ENCODE measurements around the gene SLC25A1.

The SLC25A1 gene

DNA sequence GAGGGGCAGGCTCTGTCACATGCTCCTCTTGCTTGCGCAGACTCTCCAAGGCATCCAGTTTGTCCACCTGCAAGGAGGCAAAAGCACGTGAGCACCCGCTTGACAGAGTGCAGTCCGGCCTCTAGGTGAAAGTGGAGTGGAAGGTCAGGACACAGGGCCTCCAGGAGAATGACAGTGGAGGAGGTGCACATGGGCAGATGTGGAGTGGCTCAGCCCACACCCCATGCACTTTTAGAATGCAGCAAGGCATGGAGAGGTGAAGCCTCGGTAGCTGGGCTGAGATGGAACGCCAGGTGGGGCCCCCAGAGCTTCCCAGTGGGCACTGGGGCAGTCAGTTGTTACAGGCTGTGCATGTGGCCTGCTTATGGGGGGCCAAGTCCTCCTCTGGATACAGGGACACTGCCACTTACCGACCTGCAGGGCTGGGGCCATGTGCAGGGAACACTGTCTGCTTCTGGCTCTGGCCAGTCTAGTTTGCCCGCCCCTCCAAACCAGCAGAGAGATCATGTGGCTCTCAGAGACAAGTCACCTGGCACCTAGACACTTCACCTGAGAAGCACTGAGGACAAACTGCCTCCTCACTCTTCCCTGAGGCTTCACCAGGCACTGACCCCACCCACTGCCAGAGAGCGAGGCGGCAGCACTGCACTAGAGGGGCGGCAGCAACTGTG is 2.3 kb upstream of the SLC25A1 start:
- FAIRE-seq: no peak

DNA sequence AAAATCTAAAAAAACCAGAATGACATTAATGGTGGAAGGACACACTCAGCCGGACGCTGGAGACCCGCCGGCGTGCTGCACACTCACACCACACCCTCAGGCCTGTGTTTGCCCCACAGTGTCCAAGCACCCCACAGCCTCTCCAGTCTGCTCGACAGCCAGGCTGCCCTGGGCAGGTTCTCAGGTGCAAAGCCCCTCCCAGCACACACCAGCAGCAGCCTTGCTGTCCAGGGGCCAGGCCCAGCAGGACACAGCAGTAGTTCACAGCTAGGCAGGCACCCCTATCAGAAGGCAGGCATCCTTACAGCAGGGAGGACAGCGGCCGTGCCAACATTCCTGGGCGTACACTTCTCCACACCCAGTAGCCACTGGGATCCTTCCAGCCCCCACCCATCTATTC is 1.7 kb upstream of the SLC25A1 start:
- no peak for FAIRE-seq

- FAIRE-seq: peak; percentile 23
Measured at GRCh38 chr22:19179497-19180048, 1.0 kb upstream of the SLC25A1 start.

DNA sequence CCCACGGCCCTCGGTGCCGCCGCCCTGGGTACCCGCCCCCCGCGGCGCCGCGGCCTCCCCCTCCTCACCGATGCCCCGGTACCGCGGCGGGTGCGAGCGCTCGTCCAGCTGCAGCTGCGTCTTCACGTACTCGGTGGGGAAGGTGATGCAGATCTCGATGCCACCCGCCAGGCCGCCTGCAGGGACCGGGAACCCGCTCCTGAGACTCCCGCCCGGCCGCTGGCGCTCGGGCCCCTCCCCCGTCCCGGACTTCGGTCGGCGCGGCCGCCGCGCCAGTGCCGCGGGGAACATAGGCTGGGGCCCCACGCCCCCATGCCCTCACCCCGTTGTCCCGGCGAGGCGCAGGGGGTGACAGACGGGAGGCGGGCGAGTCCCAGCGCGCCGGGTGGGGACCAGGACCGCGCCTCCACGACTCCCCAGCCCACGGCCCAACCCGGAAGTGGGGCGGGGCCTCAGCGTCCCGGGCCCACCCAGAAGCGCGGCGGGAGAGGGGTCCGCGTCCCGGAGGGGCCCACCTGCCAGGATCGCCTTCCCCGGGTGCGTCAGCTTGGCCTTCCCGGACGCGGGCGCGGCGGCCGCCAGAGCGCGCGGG is 375 bp downstream of the SLC25A1 start:
- FAIRE-seq: no peak

DNA sequence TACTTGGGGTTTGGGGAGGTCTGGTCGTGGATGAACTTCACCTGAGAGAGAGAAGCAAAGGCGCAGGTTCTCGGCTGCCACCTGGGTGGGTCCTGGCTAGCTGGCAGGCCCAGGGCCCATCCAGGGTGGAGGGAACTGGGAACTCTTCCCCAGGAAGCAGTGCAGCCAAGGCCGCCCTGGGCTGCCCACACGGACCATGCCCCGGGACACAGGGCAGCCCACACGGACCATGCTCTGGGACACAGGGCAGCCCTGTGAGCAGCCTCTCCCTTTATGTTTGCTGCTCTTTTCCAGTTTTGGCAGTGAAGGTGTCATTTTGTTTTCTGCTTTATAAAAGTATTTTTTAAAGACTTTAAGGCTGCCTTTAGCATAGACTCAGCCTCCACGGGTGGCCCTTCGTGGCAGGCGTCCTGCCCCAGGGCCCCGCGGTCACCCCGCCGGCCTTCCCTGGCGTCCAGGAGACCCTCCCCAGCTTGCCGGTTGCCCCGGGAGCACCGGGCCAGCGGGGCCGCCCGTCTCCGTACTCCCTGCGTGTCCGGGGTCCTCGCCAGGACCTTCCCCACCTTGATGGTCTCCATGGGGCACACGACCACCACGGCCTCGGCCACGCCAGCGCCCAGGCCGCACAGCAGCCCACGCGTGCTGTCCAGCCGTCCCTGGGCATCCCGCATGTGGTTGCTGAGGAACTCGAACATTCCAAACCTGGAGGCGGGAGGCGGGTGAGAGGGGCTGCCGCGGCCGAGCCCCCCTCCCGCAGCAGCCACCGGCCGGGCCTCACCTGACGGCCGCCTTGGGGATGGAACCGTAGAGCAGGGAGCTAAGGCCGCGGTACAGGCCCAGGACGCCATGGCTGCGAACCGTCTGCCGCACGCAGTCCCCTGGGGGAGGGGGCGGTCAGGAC is 1.1 kb downstream of the SLC25A1 start:
- FAIRE-seq: no peak

DNA sequence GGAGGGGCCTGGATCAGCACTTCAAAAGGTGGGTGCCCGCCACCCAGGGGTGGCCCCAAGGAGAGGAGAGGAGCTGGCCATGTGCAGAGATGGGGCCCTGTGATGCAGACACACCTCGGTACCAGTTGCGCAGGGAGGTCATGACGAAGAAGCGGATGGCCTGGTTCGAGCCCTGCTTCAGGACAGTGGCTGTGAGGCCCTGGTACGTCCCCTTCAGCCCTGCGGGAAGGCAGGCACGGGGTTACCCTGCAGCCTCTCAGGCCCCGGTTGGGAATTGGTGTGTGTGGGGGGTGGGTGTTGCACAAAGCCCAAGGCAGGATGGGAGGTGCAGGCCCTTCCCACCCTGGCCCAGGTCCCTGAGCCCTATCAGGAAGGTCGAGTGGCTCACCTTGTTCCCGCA is 1.8 kb downstream of the SLC25A1 start:
- no peak for FAIRE-seq

- no peak for FAIRE-seq
Measured at GRCh38 chr22:19176175-19176643, 2.3 kb downstream of the SLC25A1 start.

- no peak for FAIRE-seq
Measured at GRCh38 chr22:19175602-19176174, 2.8 kb downstream of the SLC25A1 start.

GRCh38 chr22:19175026-19175601 is 3.4 kb downstream of the SLC25A1 start:
- no peak for FAIRE-seq

DNA sequence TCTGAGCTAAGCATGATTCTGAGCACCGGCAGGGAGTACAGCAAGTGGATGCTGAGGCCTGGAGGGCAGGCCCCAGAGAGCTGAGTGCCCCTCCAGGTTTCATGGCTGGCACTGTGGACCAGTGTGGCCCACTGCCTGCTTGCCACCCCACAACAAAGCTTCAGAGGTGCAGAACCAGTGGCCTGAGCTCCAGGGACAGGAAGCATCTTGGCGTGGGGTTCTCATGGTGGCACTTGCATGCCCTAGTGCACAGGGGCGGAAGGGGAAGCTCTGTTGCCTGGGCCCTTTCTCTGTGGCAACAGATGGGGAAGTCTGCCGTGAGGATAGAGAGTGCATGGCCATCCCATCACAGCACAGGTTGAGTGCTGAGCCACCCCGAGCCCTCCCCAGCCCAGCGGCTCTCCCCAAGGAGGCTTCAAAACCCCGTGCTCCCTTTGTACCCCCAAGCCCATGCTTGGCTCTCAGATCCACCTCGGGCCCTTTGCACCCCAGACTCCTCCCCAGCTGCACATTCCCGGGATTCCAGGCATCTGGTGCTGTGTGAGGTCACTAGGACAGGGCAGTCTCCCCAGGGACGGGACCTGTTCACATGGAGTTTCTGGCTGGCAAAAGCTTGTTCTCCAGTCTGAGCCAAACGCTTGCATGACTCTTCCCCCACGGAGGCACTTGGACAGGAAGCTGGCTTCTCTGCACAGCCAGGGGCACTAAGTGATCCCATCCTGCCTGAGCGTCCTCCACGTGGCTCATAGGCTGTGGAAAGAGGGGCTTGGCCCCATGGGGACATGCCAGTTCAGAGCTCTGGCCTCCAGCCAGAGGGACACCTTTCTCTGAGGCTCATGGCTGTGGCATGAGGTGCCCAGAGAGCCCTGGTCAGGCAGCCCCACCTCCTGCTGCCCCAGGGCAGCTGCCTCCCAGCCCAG is 4.2 kb downstream of the SLC25A1 start:
- no peak for FAIRE-seq

DNA sequence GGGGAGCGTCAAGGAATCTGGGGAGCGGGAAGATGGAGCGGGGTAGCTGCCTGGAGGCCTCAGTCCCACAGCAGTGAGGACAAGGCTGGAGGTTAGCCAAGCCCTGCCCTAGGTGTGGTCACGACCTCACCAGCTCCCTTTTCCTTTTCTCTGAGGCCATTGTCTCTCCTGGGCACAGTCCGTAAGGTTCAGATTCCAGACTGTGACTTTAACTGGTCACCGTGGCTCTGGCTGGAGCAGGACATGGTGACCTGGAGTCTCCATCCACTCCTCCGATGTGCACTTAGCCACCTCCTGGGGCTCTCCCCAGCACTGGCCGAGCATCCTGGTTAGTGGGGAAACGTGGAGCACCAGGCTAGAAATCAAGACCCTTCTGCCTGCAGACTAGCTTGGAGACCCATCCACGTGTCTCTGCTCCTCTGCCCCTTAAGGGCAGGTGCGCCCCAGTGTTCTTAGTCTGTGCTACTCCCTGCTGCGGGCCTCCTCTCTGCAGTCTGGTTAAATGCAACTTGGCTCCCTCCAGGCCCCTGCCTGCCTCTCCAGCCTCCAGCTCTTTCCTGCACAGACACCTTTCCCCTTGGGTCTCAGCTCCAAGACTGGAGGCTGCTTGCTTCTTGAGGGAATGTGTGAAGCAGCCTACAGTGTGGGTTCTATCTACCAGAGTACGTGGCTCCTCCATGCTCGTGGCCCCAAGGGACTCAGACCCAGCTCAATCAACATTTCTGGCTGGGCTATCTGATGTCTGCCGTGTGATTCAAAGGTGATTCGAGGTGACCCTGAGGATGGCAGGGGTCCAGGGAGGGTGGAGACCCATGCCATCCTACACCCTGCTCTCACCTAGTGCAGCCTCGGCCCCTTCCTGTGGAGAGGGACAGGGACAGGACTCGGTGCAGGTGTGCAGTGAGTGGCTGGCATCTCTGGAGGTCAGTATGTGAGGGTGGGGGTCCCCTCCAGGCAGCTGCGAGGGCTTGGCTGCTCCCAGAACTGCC is 5.2 kb downstream of the SLC25A1 start:
- no peak for FAIRE-seq

DNA sequence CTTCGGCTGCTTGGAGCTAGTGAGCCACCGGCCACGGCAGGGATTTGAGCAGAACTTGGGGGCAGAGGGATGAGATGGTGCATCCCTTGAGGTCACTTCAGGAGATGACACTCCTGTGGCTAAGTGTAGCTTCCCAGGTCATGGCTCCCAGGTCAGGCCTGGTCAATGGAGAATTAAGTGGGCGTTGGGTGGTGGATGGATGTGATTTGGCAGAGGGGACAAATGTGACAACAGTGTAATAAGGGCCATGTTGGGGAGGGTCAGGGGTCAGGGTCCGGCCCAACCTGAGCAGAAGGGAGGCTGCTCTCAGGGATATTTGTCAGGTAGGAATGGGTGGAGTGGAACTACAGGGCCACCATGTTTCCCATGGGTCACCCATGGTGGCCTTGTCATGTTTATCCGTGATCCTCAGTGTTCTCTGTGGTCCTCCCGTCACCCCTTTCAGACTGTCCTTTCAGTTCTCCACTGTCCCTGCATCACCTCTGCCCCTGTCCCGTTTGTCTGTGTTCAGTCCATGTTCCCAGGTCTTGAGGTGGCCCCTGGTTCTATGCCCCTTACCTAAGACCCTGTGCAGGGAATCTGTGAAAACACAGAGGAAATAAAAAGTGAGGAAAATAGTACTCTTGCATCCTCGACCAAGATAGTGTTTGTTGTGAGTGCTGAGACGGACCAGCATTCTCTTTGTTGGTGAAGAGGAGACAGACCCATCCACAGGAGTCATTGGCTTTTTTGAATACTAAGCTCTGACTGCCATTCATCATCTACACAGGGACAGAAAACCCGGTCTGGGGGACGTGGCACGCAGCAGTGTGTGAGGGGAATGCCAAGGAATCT is 6.1 kb downstream of the SLC25A1 start:
- no peak for FAIRE-seq

DNA sequence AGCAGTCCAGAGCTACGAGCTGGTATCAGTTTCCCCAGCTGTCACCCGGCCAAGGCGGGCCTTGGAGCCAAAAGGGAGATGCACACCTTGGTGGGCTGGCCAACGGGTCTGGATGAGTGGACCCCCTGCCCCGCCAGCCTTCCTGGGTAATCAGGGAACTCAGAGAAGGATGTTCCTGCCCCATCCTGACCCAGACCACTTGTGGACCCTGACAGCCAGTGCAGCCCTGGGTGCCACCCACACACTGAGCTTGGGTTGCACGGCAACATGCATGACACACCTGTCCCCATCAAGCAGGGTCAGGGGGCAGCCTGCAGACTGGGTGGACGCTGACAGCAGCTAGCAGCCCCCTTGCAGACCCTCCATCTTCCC is 8.6 kb downstream of the SLC25A1 start:
- FAIRE-seq: no peak

GRCh38 chr22:19169002-19169946 is 9.3 kb downstream of the SLC25A1 start:
- FAIRE-seq: no peak

- no peak for FAIRE-seq
Measured at GRCh38 chr22:19168088-19168890, 10.2 kb downstream of the SLC25A1 start.

DNA sequence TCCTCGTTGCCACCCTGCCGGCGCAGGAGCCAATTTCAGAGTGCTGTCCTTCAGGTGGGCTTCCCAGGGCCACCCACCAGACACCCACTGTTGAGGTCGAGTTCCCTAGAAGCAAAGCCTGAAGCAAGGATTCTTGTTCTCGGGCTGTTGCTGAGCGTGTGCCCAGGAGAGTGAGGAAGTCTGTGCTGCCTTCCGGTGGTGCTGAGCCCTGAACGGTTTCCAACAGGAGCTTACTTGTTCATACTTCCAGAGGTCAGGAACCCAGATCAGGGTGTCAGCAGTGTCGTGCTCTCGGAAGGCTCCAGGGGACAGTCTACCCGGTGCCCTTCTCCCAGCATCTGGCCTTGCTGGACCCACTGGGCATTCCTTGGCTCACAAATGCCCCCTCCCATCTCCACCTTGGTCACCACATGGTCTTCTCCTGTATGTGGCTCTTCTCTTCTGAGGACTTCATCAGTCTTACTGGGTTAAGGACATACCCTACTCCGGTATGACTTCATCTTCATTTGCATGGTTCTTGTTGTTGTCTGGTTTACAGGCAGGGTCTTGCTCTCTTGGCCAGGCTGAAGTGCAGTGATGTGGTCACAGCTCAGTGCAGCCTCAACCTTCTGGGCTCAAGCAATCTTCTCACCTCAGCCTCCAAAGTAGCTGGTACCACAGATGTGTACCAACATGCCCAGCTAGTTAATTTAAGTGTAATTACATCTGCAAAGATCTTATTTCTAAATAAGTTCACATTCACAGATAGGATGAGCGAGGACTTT is 11.2 kb downstream of the SLC25A1 start:
- no peak for FAIRE-seq
